NOMO-1 treated with dmso at 0.1 percent for 144 hours (cell line): ENCODE data around the gene HMGCS2.

Source experiments
- DNase-seq: peaks from one replicate; lab custom pipeline; 2025; ENCODE audit not compliant: unreplicated experiment; lab: John Stamatoyannopoulos, UW

The HMGCS2 gene

GRCh38 chr1:119764220-119764619 is 4.5 kb downstream of the HMGCS2 start:
- no peak for DNase-seq

GRCh38 chr1:119762953-119763352 is 5.8 kb downstream of the HMGCS2 start:
- no peak for DNase-seq

- DNase-seq = no peak
Observed at GRCh38 chr1:119762409-119762808, 6.3 kb downstream of the HMGCS2 start.

DNA sequence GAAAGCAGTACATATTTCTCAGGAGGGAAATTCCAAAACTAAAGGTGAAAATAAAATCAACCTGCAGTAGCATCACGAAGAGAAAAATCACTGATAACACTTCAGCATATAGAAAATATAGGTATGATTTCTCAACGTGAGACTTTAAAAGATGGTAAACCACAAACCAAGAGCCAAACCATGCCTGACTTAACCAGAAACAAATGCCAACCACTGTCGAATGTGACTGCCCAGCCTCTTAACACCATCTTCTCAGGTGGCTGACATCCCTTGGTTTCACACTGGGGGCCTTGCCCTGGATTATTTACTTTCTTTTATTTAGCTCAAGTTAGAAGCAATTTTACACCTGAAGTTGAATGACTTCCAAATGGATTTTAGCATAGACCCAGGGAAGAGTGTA is 10.1 kb downstream of the HMGCS2 start:
- DNase-seq = no peak

DNA sequence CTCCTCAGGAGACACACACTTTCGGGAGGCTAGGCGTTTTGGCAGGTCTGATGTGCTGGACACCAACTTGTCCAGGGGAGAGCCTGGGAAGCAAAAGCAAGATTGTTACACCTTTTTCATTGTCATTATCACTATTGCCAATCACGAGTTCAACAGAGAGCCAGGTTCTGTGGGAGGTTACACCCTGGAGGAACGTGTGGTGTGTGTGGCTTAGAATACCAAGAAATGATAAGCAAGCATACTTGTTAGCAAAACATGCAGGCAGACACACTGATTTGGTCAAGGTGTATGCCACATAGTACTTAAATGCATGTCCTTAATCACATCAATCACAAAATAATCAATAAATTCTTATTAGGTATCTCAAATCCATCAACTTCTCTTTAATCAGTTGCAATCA is 16.1 kb downstream of the HMGCS2 start:
- DNase-seq = no peak

DNA sequence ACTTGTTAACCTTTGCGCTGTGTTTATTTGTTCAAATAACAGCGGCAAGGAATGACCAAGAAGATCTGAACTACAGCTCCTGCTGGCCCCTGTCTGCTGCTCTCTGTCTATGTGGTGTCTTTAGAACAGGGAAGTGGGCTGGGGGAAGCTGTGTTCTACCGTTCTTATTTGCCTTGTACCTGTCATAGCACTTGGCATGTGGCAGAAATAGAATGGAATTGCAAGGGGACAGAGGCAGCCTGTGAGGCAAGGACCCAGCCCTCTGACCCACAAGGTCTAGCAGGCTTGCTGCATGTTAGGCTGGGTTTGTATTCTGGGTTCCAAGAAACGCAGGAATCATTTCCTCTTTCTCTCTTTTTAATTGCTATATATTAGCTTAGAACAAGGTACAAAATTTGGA is 20.7 kb downstream of the HMGCS2 start:
- DNase-seq = no peak

DNA sequence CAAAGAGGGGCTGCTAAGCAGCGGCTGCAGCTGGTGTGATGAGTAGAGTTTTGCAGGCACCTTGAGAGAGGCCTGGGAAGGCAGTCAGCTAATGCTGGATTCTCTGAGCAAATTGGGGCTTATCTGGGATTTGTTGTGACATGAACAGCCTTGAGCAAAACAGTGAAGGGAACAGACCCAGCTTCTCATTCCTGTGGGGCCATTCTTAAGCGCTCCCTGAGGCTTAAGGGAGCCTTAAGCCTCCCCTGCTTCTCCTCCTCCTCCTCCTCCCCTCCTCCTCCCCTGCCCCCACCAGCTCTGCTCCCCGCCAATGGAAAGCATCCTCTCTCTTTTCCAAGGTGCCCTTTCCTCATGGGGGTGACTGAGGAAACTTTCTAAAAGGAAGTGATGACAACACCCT is 21.3 kb downstream of the HMGCS2 start:
- no peak for DNase-seq

DNA sequence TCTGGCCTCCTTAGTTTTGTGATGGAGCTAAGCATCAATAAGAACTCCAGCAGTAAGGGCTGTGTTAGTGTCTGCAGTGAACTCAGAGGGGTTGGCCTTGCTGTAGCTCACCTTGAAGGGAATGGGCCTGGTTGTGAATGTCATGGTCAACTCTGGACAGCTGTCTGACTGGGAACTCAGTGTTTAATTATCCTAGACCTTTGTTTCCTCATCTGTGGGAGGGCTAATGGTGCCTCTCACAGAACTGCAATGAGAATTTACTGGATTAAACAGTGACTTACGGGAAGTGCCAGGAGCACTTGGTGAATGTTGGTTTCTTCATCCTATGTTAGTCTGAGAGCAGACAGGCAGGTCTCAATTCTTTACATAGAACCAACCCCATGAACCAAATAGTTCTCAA is 23.7 kb downstream of the HMGCS2 start:
- DNase-seq = no peak

- DNase-seq = no peak
Observed at GRCh38 chr1:119744598-119744942, 24.1 kb downstream of the HMGCS2 start.

- peak; percentile 32 for DNase-seq
Observed at GRCh38 chr1:119743776-119744597, 24.7 kb downstream of the HMGCS2 start.

- no peak for DNase-seq
Observed at GRCh38 chr1:119743308-119743707, 25.4 kb downstream of the HMGCS2 start.

GRCh38 chr1:119742677-119743076 is 26.0 kb downstream of the HMGCS2 start:
- no peak for DNase-seq

GRCh38 chr1:119742202-119742601 is 26.5 kb downstream of the HMGCS2 start:
- DNase-seq = no peak

- DNase-seq = no peak
Observed at GRCh38 chr1:119740896-119741780, 27.6 kb downstream of the HMGCS2 start.

GRCh38 chr1:119740261-119740660 is 28.4 kb downstream of the HMGCS2 start:
- no peak for DNase-seq

DNA sequence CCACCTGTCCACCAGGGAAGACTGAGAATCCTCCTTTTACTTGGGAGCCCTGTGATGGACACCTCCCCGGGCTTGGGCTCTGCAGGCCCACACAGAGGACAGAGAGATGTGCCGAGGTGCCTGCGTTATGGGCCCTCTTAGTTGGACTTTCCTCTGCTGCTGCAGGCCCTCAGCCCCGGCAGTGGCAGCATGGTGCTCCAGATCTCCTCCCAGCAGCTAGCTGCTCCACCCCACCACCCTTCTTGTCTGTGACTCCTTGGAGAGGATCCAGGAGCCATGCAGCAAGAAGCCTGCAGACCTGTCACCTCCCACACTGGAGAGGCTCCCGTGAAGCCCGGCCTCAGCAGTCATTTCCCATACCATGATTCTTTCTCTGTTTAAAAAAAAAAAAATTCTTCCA is 29.6 kb downstream of the HMGCS2 start:
- no peak for DNase-seq

DNA sequence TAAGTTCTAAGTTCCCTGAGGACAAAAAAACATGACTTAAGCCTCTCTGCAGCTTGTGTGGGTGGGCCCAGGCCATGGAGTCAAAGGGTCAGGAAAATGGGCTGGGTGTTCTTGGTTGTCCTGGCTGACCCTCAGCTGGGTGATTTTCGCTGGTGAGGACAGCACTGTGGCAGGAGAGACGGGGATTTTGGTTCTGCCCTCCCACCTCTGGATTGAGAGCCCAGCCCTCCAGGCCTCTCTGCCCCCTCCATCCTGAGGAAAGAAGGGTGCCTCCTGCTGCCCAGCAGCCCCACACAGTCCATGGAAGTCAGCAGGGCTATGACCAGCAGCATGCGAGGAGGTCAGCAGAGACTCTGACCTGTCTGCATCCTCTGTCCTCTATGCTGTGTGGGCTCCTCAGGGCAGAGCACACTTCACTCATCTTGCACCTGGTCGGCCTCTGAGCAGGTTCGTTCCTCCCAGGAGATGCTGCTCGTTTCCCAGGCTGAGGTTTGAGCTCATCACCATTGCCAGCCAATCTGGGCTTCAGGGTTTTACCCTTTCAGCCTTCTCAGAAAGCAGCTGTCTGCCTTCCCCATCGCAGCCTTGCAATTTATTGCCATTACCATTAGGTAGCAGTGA is 30.5 kb downstream of the HMGCS2 start:
- DNase-seq = no peak

GRCh38 chr1:119737040-119737682 is 31.5 kb downstream of the HMGCS2 start:
- no peak for DNase-seq

- no peak for DNase-seq
Observed at GRCh38 chr1:119736649-119737039, 32.1 kb downstream of the HMGCS2 start.

GRCh38 chr1:119735217-119735616 is 33.5 kb downstream of the HMGCS2 start:
- DNase-seq = no peak

- no peak for DNase-seq
Observed at GRCh38 chr1:119733754-119734153, 35.0 kb downstream of the HMGCS2 start.
